ENCODE data around the gene NELFB. TPM values are rescaled to one million over a fixed set of nuclear protein-coding genes. Genes with fewer than 3 reads are reported as not detected.

The NELFB gene
- total and polyA plus RNA-seq, 2 donors (not counting 1 experiment from before 2014, with no cell fraction given), result 53.7 to 55.8 TPM

GRCh38 chr9:137226338-137227053 lies 28.6 kb upstream of the NELFB start:
- WGBS (ENCODE audit: insufficient coverage), result 79% methylated on average over 17 of the region's 18 CpGs
- no peaks in the 10 kb centered on the region for H3K79me2 ChIP-seq (ENCODE audit: control insufficient read depth, insufficient read depth, low read length)
- H3K27me3 Mint-ChIP-seq, result peaks cover 4% of the 10 kb centered on the region
- H3K27me3 ChIP-seq (replicated peaks in 1 of 4; ENCODE audit: control extremely low read depth in 1 of 4, control insufficient read depth in 3 of 4, insufficient read depth in 4 of 4, low read length in 3 of 4), result peaks cover 0 to 35% (median 2%) of the 10 kb centered on the region in 4 experiments
- H3K27ac ChIP-seq (ENCODE audit: low read length in 2 of 2), result no peak overlapping the region
- H3K4me3 ChIP-seq (ENCODE audit: control extremely low read depth in 1 of 5, extremely low read depth in 1 of 5, insufficient read depth in 1 of 5, low read depth in 2 of 5, low read length in 4 of 5), result no peak overlapping the region
- H3K9me3 ChIP-seq (ENCODE audit: control extremely low read depth in 1 of 3, control insufficient read depth in 2 of 3, insufficient read depth in 1 of 3, low read length in 2 of 3), result no peaks in the 10 kb centered on the region
- intact Hi-C loops (cut with micrococcal nuclease), result loop anchor here (1.0 kb wide), 2 partner anchors 38 to 108 kb away; partner anchors contain the start of genes ANAPC2 and SSNA1
- DNase-seq (no peak), ATAC-seq (ENCODE audit: low read depth) (no peak)
- no peaks in the 10 kb centered on the region for H3K36me3 ChIP-seq (replicated peaks in 1 of 2; ENCODE audit: control extremely low read depth in 1 of 2, control insufficient read depth in 1 of 2, extremely low read depth in 1 of 2, insufficient read depth in 2 of 2, low read length in 1 of 2)
- ChIA-PET POLR2A (interaction anchor here (0.8 kb wide), 1 partner anchor 180 kb away, joined by 5 read pairs; no protein-coding TSS in a partner anchor), CTCF (interaction anchor here (0.6 to 7.0 kb wide), 17 partner anchors 12 to 197 kb away, joined by 3 to 76 read pairs (median 5); partner anchors contain the start of genes ANAPC2, NELFB, NPDC1 and SSNA1)
- no peaks in the 10 kb centered on the region for H3K9me3 Mint-ChIP-seq (ENCODE audit: insufficient read depth)
- no peaks in the 10 kb centered on the region for H4K20me1 ChIP-seq (ENCODE audit: control insufficient read depth, insufficient read depth, low read length, poor library complexity, severe bottlenecking)
- peaks cover 14% of the 10 kb centered on the region for H3K4me1 Mint-ChIP-seq
- H3K4me3 Mint-ChIP-seq, result no peak overlapping the region
- H3K4me2 ChIP-seq (replicated peaks; ENCODE audit: low read depth, low read length, poor library complexity, severe bottlenecking), result no peak overlapping the region
- H3K4me1 ChIP-seq (ENCODE audit: control insufficient read depth in 2 of 2, insufficient read depth in 2 of 2, low read length in 2 of 2), result peaks cover 13 to 31% of the 10 kb centered on the region in 2 donors
- TF ChIP-seq CTCF (IDR thresholded peaks at IDR 0.05), result no peak
- TF ChIP-seq EZH2 (IDR thresholded peaks at IDR 0.05; ENCODE audit: borderline replicate concordance, insufficient read depth, low read depth, low read length, poor library complexity, severe bottlenecking), result no peak
- no peak overlapping the region for H3K9ac ChIP-seq (ENCODE audit: low read length)
- no peak overlapping the region for H2AFZ ChIP-seq (ENCODE audit: insufficient read depth, low read depth, low read length, poor library complexity, severe bottlenecking)
- H3K27ac Mint-ChIP-seq, result no peak overlapping the region

Measured in B cell (primary cell).